ENCODE measurements around the gene CAPRIN2. TPM values are rescaled to one million over a fixed set of nuclear protein-coding genes. Genes with fewer than 3 reads are reported as not detected.

The CAPRIN2 gene
- polyA plus RNA-seq, 3 donors = 1.4 to 10.3 (median 2.0) TPM

DNA sequence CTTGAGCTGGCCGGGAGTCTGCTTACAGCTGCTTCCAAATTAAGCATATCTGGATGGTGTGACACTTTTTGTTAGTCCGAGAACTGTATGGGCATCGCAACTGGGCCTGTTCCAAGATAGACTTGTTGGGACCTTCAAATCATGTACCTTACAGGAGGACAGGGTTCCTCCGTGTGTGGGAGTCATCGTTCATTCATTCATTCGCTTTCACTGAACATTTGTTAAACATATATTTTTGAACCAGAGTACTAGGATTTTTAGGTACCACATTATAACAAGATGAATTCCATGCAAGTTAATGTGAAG is 58.7 kb downstream of the CAPRIN2 start:
- Histone ChIP-seq H2AFZ (ENCODE audit: insufficient read depth, low read depth, low read length, poor library complexity, severe bottlenecking) (peak overlapping the region; percentile 90), H3K27ac (ENCODE audit: low read depth in 1 of 2, low read length in 2 of 2) (peak overlapping the region; percentile 13 to 83), H3K9ac (ENCODE audit: insufficient read depth, low read length, poor library complexity, severe bottlenecking) (peak overlapping the region; percentile 92), H3K9me3 (replicated peaks in 1 of 2; ENCODE audit: control insufficient read depth in 1 of 2, insufficient read depth in 1 of 2, low read length in 2 of 2) (no peaks in the 10 kb centered on the region), H3K4me1 (ENCODE audit: control insufficient read depth in 1 of 2, insufficient read depth in 2 of 2, low read length in 2 of 2) (peaks cover 20 to 32% of the 10 kb centered on the region in 2 donors), H3K27me3 (ENCODE audit: control insufficient read depth in 2 of 2, insufficient read depth in 2 of 2, low read length in 2 of 2) (no peaks in the 10 kb centered on the region), H3K36me3 (replicated peaks in 1 of 2; ENCODE audit: control insufficient read depth in 1 of 2, insufficient read depth in 2 of 2, low read length in 2 of 2) (no peaks in the 10 kb centered on the region), H3K4me3 (replicated peaks in 1 of 3; ENCODE audit: low read depth in 2 of 3, low read length in 3 of 3) (peak overlapping the region; percentile 58 to 94 (median 83)), H4K20me1 (ENCODE audit: insufficient read depth, low read length) (peaks cover 5% of the 10 kb centered on the region), H3K79me2 (ENCODE audit: insufficient read depth, low read length) (peaks cover 47% of the 10 kb centered on the region), H3K4me2 (replicated peaks; ENCODE audit: extremely low read depth, low read length, poor library complexity, severe bottlenecking) (peak overlapping the region; percentile 99)
- H3K4me3 Mint-ChIP-seq = peak overlapping the region; percentile 92 to 97
- no peaks in the 10 kb centered on the region for H3K9me3 Mint-ChIP-seq
- intact Hi-C loops (cut with micrococcal nuclease) = loop anchor here in 1 of 2 donors (10.0 kb wide), 1 partner anchor 59 kb away; the partner anchor contains the start of gene CAPRIN2
- TF ChIP-seq, protein P1, sequence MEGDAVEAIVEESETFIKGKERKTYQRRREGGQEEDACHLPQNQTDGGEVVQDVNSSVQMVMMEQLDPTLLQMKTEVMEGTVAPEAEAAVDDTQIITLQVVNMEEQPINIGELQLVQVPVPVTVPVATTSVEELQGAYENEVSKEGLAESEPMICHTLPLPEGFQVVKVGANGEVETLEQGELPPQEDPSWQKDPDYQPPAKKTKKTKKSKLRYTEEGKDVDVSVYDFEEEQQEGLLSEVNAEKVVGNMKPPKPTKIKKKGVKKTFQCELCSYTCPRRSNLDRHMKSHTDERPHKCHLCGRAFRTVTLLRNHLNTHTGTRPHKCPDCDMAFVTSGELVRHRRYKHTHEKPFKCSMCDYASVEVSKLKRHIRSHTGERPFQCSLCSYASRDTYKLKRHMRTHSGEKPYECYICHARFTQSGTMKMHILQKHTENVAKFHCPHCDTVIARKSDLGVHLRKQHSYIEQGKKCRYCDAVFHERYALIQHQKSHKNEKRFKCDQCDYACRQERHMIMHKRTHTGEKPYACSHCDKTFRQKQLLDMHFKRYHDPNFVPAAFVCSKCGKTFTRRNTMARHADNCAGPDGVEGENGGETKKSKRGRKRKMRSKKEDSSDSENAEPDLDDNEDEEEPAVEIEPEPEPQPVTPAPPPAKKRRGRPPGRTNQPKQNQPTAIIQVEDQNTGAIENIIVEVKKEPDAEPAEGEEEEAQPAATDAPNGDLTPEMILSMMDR (IDR thresholded peaks at IDR 0.05) = no peak
- 0% methylated on average over 1 of the region's 6 CpGs for WGBS (ENCODE audit: insufficient coverage)
- no peaks in the 10 kb centered on the region for H3K36me3 Mint-ChIP-seq
- H3K27me3 Mint-ChIP-seq (ENCODE audit: low read depth in 3 of 3) = peaks cover 2 to 10% (median 4%) of the 10 kb centered on the region in 3 donors
- peaks cover 35% of the 10 kb centered on the region for H3K4me1 Mint-ChIP-seq
- H3K27ac Mint-ChIP-seq = peak overlapping the region; percentile 64 to 94 (median 86)
- no peak for DNase-seq

DNA sequence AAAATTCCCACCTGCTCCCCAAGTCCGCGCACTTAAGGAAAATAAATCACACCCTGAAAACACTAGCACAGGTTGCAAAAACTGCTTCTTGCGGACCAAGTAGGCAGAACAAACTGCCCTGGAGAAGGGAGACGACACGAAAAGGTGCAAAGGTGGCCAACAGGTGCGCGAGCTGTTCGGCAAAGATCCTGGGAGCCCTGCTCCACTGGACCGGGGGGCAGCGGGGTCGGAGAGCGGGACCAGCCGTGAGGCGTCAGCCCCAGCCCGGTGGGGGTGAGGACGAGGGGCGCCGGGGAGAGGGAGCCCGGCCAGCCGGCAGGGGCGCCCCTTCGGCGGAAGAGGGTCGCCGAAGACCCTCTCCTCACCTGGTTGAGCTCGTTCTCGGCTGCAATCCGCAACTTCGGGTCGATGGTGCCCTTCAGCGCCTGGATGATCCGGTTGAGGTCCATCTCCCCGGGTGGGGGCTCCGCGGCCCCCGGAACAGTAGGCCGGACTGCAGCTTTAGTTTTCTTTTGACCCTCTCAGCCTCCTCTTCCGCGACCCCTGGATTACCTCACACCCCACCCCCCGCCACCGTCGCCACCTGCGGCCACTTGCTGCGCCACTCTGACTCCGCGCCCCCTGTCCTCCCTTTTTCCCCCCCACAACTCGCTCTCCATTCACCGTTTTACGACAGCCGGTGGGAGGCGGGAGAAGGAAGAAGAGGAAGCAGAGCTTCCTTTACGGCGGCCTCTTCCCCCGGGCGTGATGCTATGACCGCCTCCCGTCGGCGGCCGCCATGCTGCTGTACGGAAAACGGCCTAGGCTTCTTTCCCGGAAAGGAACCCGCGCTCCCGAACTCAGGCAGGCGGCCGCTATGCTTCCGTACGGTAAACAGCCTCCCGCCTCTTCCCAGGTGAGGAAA is 59.3 kb downstream of the CAPRIN2 start, which contains the start of gene IPO8:
Gene IPO8 (minus strand): TSS at position 671 of the 904 bp plus-strand sequence. CDS start 222 bp downstream, at position 449.
- Histone ChIP-seq H3K9ac (ENCODE audit: insufficient read depth, low read length, poor library complexity, severe bottlenecking) (peak within 1 kb of the TSS; percentile 92), H3K27ac (ENCODE audit: low read depth in 1 of 2, low read length in 2 of 2) (peak within 1 kb of the TSS; percentile 13 to 83), H3K4me2 (replicated peaks; ENCODE audit: extremely low read depth, low read length, poor library complexity, severe bottlenecking) (peak within 1 kb of the TSS; percentile 99), H4K20me1 (ENCODE audit: insufficient read depth, low read length) (peaks cover 5% of the 10 kb centered on the region), H3K27me3 (ENCODE audit: control insufficient read depth in 2 of 2, insufficient read depth in 2 of 2, low read length in 2 of 2) (no peaks in the 10 kb centered on the region), H3K4me1 (ENCODE audit: control insufficient read depth in 1 of 2, insufficient read depth in 2 of 2, low read length in 2 of 2) (peaks cover 20 to 32% of the 10 kb centered on the region in 2 donors), H3K9me3 (replicated peaks in 1 of 2; ENCODE audit: control insufficient read depth in 1 of 2, insufficient read depth in 1 of 2, low read length in 2 of 2) (no peaks in the 10 kb centered on the region), H3K36me3 (replicated peaks in 1 of 2; ENCODE audit: control insufficient read depth in 1 of 2, insufficient read depth in 2 of 2, low read length in 2 of 2) (no peaks in the 10 kb centered on the region), H3K4me3 (replicated peaks in 1 of 3; ENCODE audit: low read depth in 2 of 3, low read length in 3 of 3) (peak within 1 kb of the TSS; percentile 58 to 94 (median 83)), H3K79me2 (ENCODE audit: insufficient read depth, low read length) (peaks cover 54% of the 10 kb centered on the region), H2AFZ (ENCODE audit: insufficient read depth, low read depth, low read length, poor library complexity, severe bottlenecking) (peak within 1 kb of the TSS; percentile 90)
- Mint-ChIP-seq H3K27me3 (ENCODE audit: low read depth in 3 of 3) (peaks cover 2 to 10% (median 4%) of the 10 kb centered on the region in 3 donors), H3K4me1 (peaks cover 35% of the 10 kb centered on the region), H3K27ac (peak within 1 kb of the TSS; percentile 64 to 94 (median 86)), H3K36me3 (peaks cover 0 to under 1% of the 10 kb centered on the region in 2 donors), H3K9me3 (no peaks in the 10 kb centered on the region), H3K4me3 (peak within 1 kb of the TSS; percentile 92 to 97)
- DNase-seq = peak; percentile 76 to 86 (median 84)
- under 1% methylated on average over 60 of the region's 71 CpGs for WGBS (ENCODE audit: insufficient coverage)
- TF ChIP-seq, protein P1 (IDR thresholded peaks at IDR 0.05) = no peak
- intact Hi-C loops (cut with micrococcal nuclease) = loop anchor here in 1 of 2 donors (10.0 kb wide), 1 partner anchor 59 kb away; the partner anchor contains the start of gene CAPRIN2

All from CD14-positive monocyte (primary cell).